ENCODE data around the gene KCNK7.
A peak's percentile ranks its signal among the peaks of the same experiment; 100 is the strongest.

Gene KCNK7

GRCh38 chr11:65554057-65554818 lies 41.4 kb downstream of the KCNK7 start:
- no peak for DNase-seq

GRCh38 chr11:65553301-65554001 lies 42.1 kb downstream of the KCNK7 start:
- peak; percentile 87 for DNase-seq

GRCh38 chr11:65552388-65552951 lies 43.1 kb downstream of the KCNK7 start:
- no peak for DNase-seq

- peak; percentile 87 for DNase-seq
Measured at GRCh38 chr11:65551572-65552387, 43.8 kb downstream of the KCNK7 start.

- DNase-seq: no peak
Measured at GRCh38 chr11:65549096-65549495, 46.5 kb downstream of the KCNK7 start.

GRCh38 chr11:65548395-65548794 lies 47.2 kb downstream of the KCNK7 start:
- DNase-seq: no peak

- no peak for DNase-seq
Measured at GRCh38 chr11:65547446-65548125, 48.0 kb downstream of the KCNK7 start.

GRCh38 chr11:65546217-65546958 lies 49.2 kb downstream of the KCNK7 start:
- DNase-seq: peak; percentile 99

GRCh38 chr11:65545853-65546216 lies 49.8 kb downstream of the KCNK7 start:
- no peak for DNase-seq

All from activated effector memory CD4-positive, alpha-beta T cell treated with anti-CD3 and anti-CD28 coated beads, Interleukin-2, amount 50 U/mL, for 16 hours (primary cell).